RCC 7860 (cell line): Measurements from ENCODE around the gene FBN1.
A peak's percentile ranks its signal among the peaks of the same experiment; 100 is the strongest.

Experiments used
- DNase-seq: peaks from one replicate; pipeline ENCODE4 v3.0.0-alpha.2; 2015; ENCODE audit warnings: low spot score
- FAIRE-seq: peaks from 2 replicates; lab custom pipeline; 2012; peaks lifted over from hg19 to GRCh38; lab: Jason Lieb, UNC

Gene FBN1

DNA sequence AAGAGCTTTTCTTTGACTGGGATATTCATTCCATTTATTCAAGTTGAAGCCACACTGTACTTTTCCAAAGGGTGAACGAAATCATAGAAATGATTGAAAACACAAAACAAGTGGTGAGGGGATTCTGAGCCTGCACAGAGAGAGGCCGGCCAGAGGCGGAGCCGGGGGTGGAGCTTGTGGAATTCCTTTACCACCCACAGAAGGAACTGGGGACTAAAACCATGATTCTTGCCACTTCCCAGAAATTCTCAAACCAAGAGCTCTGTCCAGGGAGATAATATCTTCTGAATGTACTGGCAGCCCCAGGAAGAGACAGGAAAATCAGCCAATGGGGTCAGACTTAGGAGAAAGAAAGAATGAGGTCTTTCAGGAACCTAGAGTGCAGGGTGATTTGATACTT is 20.8 kb downstream of the FBN1 start:
- DNase-seq (no peak), FAIRE-seq (no peak)

DNA sequence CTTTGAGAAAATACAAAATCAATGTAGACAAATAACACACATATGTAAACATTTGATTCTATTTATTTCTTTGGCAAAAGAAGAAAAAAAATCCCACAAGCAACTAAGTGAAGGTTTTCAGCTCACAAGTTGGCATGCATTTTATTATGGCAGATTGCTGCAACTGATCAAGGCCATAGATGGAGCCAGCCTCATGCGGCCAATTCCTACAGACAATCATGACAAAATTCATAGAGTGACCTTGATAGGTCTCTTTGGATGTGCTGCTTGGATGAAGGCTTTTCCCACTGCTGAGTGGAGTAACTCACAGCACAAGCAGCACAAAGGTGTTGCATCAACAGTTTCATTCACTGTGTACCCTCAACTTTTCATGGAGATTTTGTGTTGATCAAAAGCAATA is 22.1 kb downstream of the FBN1 start:
- FAIRE-seq (no peak), DNase-seq (no peak)

DNA sequence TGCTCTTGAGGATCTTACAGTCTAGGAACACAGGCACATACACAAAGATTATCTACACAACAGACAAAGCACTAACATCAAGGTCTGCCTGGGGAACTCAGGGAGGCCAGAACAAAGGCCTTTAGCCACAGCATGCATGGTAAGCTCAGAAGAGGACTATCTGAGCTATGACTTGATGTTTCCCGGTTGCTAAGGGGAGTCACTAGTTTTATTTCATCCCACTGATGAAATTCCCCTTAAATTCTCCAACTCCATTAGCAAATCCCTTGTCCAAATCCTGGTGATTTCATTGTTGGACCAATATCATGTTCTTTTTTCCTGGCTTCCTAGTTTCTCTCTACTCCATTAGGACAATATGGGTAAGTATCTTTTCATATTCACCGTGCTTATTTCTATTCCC is 23.3 kb downstream of the FBN1 start:
- no peak for FAIRE-seq

DNA sequence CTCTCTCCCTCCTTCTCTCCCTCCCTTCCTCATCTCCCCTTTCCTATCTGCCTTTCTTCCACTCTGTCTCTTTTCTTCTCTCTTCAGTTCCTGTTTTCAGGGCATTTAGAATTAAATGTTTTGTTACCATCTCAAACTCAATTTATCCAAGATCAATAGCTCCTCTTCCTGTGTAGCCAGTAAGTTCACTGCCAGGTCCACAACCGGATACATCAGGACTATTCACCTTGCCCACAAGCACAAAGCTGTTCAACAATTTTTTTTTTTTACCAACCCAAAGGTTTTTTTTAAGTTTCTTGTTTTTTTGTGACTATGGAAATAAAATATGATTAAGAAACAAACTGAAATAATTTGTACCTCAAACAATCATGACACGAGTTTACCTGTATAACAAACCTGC is 26.1 kb downstream of the FBN1 start:
- DNase-seq (no peak), FAIRE-seq (no peak)

More for the DNA sequence above, 23.3 kb downstream of the FBN1 start:
- no peak for DNase-seq

DNA sequence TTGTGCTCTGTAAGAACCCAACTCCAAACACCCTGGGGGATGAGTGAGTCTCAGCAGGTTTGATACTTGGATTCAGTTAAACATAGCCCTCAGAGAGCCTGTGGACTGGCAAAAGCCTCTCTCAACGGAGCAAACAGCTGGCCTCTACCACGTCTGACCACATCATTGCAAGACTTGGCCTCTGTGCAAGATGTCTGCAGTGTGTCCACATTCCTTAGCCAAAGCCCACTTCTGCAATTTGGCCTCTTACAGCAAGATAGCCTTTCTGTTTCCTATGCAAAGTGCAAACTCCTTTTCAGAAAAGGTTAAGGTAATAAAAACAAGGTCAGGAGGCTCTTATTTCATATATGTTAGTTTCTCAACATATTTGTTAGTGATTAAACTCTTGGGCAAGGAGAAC is 27.9 kb downstream of the FBN1 start:
- DNase-seq (no peak), FAIRE-seq (no peak)

DNA sequence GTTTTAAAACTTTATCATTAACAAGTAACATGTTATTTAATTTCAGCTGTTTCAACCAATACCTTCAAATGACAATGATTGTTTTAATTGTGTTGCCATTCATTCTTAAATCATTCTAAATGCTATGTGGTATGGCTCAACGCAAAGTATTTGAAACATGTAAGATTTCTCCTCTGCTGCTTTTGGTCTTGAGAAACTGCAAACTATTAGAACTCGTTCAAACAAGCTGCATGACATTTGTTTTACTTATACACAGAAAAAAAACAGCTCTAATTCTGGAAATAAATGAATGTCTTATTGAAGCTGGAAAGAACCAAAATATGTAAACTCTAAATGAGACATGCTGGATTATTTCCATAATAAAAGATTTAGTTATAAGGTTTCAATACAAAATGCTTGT is 29.3 kb downstream of the FBN1 start:
- FAIRE-seq (no peak), DNase-seq (no peak)

DNA sequence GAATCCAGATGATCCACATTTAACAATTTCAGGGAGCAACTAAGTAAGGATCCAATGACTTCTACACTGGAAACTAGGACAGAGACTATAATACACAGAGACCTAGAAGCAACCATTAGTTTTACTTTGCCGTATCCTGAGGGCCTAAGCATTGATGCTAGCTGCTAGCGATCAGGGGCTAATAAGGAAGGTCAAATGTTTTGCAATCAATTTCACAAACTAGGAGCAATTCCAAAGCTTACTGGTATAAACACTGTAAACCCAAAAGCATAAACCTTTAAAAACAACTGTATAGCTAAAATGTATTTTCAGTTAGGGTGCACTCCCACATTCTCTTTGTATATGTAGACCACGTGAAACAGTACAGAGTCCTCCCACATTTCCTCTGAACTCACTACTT is 31.5 kb downstream of the FBN1 start:
- no peak for FAIRE-seq
- no peak for DNase-seq

DNA sequence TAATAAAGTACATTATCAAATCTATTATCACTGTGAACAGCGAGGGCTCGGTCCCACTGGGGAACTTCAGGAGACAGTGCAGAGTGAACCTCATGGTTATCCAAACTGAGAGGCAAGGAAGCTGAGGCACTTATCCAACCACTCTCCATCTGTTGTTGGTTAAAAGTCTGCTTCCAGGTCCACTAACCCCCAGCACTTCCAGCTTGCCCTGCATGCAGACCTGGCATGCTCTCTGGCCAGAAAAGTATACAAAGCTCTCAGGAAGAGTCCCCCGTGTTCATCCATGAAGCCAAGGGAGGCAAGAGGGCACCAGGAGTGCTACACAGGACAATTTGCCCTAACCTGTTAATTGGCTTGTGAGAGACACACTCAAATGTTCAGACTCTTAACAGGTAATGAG is 36.0 kb downstream of the FBN1 start:
- FAIRE-seq (no peak), DNase-seq (no peak)

DNA sequence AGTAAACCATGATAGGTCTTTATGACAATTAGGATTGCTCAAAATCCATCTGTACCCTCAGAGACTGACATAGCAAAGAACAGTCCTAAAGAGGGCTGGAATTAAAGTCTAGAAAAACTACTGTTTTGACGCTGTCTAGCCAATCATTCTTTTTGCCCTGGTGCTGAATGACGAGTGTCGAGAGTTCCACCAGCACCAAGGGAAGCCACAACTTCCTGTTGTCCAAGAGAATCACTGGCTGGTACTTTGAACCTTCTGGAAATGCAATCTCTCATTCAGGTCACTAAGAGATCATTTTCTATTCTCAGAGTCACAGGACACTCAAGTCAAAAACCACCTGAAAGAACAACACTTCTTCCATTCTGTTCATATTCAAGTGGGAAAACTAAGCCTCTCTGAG is 37.7 kb downstream of the FBN1 start:
- DNase-seq: no peak
- FAIRE-seq: no peak

DNA sequence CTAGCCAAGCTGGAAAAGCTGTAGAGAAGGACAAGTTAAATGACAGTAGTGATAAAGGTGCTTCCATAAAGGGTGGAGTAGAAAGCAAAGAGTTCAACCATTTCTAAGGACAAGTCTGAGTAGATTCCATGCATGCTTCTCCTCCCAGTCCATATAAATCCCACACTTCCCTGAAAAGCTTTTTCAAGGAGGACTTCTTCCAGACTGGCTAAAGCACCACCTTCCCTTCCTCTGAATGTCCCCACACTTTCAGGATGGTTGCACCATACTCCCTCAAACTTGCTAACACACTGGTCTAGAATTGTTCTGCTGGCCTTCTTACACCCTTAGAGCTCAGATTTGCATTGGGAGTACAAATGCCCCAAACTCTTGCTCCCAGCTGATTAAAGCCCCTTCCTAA is 40.9 kb downstream of the FBN1 start:
- no peak for FAIRE-seq
- DNase-seq: no peak

DNA sequence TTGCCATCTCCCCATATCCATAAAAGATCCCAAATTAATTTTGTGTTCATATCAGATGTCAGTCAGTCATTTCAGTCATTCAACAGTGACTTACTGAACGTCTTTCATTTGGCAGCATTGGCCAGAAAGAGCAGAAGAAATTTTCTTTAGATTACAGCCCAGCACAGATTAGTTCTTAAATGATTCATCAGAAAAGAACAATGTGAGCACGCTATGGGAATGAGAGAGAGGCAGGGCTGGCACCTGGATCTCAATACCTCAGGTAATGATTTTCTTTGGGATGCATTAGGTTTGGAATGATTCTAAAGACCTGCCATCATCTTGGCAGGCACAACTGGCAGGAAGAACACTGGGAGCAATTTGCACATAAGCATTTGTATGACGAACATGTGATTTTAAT is 41.6 kb downstream of the FBN1 start:
- DNase-seq (no peak), FAIRE-seq (no peak)

DNA sequence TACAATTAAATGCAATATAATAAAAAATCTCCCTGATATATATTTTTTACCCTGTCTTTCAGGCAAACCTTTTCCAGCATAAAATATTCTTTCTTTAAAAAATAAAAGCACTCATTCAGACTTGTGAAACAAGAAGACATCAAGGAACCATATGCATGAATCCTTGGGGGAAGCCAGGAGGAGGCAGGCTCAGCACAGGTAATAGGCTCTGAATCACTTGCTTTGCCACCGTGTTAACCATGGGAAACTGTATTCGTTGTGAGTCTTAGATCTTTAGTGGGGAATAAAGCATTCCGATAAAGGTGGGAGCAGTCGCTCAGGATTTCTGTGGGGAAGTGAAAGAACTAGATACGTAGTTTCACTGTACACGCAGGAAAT is 42.4 kb downstream of the FBN1 start:
- FAIRE-seq: no peak
- no peak for DNase-seq

DNA sequence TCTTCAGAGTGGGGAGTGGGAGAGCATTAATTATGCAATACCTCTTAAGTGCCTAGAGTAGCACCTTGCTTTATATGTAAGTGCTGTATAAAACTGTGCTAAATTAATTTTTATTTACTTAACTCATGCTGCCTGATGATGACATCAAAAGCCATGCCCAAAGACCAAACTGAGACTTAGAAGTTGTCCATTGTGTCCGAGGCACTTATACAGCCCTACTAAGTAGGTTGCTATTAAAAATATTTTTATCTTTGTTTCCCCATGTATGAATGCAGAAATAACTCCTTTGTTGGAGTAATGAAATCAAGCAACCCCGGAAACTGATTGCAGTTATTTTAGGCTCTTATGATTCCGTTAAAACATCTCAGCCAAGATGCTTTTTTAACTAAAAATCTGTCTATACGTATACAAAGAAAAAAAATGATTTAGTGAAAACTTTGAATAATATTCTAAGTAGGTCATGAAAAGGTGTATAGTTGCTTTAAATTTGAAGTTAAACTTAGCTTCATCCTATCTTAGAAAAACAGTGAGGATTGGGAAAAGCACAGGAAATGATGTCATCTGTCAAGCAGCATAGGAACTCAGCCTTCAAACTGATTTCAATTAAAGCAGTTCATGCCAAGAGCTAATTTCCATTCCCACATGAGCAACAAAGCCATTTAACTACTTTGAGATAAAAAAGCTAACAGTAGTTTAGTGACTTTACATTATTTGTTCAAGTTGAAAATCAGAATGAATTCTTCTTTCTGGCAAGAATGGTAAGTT is 43.0 kb downstream of the FBN1 start:
- FAIRE-seq (no peak), DNase-seq (peak; percentile 12)

DNA sequence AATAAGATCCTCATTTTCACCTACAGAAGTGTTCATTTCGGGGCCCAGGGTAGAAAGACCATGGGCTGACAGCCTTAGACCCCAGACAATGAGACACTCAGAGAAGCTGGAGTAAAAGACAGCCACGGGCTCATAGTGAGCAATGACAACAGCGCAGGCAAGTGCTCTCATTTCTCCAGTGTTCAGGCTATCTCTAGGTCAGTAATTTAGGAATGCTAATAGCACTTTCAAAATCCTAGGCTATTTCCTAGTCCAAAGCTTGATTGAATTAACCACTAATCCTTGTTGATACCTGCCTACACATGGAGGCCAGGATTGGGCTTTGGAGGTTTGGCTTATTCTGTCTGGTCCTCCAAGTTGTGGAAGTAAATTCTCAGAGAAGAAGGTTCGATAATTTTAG is 44.4 kb downstream of the FBN1 start:
- no peak for FAIRE-seq
- DNase-seq: no peak

DNA sequence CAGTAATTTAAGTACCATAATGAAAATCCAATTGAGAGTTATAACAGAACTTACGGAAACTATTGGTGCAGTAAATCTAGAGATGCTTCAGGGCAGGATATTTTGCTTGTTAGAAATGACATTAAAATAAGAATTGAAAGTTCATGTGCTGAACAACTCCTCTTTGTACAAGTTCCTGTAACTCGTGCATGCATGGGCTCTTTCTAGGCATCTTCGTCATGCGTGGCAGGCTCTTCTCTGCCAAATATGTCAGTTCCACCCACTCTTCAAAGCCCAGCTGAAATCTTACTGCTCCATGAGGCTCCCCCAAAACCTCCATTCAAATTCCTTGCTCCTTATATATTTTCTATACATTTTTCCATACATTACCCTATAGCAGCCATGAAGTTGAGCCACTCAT is 48.7 kb downstream of the FBN1 start:
- DNase-seq: no peak
- no peak for FAIRE-seq

DNA sequence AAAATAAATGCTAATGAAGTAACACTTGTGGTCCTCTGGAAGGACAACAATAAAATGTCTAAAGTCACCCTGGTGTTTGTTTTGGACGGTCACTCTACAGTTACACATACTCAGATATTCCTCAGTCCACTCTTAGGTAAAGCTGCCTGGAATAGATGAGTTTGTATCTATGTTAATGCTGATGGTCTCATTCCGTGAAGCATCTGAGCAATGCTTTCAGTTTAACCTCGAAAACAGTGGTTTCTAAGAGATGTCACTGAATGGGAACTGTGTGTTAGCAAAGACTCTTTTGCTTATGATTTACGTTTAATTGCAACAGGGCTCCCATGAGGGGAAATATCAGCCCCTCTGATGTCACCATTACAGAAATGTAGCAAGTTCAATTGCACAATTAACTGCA is 49.1 kb downstream of the FBN1 start:
- DNase-seq: no peak
- no peak for FAIRE-seq

DNA sequence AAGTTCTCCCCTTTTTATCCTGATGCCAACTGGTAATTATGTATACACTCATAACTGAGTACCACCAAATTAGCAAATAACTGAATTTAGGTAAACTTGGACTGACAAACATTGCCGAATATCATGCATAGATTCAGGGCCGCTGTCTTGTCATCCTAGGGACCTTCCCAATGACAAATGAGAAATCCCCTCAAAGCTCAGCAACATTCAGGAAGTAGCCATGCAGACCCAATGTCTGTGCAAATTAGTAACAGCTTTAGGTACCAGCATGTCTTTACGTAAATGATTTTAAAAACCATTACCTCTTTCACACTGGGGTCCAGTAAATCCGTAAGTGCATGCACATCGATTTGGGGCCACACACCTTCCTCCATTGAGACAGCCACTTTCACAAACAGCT is 49.5 kb downstream of the FBN1 start:
- FAIRE-seq: no peak
- DNase-seq: no peak

DNA sequence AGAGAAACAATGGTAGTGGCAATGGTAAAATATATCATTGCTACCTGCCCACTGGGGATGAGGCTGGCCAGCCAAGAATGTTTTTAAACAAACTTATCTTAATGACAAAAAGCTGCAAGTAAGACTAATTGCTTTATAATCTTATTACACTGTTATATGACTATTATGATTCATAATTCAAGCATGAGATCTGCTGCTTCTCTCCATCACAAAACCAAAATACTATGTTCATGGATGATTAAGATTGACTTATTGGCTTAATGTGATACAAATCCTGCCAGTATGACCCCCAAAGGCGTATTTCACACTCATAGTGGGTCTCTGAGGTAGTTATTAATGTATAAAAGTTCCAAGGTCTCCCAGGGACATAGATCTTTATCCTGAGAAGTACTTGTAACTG is 52.6 kb downstream of the FBN1 start:
- FAIRE-seq (no peak), DNase-seq (no peak)

DNA sequence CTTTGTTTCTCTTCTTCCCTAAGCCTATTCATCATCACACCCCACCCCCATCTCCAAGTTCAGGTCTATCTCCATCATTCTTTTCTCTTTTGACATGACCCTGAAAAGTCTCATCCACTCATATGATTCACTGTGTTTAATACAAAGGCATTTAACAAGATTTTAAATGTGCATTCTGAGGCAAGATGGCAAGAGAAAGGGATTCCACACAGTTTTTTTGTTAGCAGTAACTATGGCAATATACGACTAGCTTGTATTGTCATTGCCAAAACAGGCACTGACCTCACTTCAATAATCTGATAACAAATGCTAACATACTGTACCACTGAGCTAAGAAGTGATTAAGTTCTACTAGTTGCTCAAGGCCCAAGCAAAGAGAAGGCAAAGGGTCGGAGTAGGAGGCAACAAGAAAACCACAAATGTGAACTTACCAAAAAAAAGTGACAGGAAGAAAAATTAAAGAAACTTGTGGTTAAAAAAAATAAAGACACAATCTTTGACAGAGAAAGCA is 53.2 kb downstream of the FBN1 start:
- no peak for FAIRE-seq
- peak; percentile 29 for DNase-seq

DNA sequence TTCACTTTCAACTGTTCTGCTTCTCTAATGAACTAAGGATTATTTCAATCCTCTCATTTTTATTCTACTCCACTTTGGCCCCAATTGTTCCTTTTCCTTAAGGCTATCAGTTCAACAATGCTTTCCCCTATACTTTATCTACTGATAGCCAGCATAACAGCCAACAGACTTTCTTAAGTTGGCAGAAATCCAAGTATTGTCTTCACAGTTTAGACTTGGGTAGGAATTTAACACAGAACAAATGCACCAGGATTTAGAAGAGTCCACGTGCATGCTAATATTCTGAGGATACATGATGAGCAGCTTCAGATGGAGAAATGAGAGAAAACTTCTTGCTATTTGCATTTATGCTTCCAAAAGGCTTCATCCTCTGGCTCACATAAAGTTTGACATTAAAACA is 54.8 kb downstream of the FBN1 start:
- DNase-seq (no peak), FAIRE-seq (no peak)

DNA sequence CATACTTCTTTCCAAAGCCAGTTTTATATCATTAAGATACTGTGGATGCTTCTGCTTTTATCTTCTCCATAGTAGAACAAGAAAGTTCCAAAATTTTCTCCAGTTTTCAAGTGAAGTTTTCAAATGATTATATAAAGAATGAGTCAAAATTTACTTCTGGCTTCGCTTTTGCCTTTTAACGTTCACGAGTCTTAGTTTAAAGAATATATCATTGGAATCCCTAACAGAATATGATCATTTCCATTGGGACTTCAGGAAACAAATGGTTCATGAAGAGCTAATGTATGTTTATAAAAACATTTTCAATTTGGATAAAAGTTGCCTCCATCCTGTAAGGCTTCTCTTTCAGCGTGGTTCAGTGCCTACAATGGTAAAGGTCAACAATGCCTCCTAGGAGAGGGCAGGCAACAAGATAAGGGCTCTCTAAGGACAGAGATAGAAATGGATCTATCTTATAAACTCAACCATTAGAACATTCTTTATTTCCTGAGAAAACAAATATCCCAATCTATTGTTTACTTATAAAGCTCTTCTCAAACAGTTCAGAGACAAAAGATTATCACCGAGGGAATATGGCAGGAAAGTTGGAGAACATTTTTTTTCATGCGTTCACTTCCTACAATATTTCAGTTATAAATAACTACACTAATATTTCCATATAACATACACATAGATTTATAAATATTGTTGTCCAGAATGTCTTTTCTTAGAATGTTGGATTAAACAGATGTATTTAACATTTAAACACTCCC is 60.5 kb downstream of the FBN1 start:
- no peak for FAIRE-seq
- no peak for DNase-seq

DNA sequence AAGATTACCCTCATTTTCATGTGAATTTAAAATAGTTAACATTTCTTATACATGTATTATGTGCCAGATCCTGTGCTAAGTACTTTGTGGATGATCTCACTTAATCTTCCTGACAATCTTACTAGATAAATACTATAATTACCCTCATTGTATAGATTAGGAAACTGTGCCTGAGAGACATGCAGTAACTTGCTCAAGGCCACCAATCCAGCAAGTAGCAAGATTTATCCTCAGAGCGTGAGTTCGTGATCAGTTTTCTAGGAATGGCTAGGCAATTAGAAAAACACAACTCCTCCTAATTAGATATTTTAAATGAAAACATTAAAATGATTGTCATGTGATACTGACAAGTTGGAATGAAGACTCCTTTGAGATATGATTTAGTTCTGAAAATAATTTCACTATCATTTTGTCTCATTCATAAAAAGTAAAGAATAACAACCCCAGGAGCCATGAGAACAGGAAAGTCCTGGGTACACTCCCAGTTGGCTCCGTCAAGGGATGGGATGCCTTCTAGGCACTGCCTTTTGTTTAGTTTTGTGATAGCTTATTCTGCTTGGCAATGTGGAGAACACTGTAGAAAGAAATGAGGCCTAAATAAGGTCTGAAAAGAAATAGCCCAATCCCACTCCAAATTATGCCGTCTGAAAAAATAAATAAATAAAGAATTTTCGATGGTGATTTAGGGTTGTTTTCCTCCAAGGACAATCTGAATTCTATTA is 61.3 kb downstream of the FBN1 start:
- no peak for FAIRE-seq
- no peak for DNase-seq
